Measurements from ENCODE around the gene OR8A1. TPM values are rescaled to one million over a fixed set of nuclear protein-coding genes. Genes with fewer than 3 reads are reported as not detected.

OR8A1 gene
- total RNA-seq, 1 donor = not detected

GRCh38 chr11:124543145-124543544 is 26.7 kb upstream of the OR8A1 start:
- DNase-seq (ENCODE audit: insufficient read length, low spot score, missing footprints) = no peak
- TF ChIP-seq, protein P1, sequence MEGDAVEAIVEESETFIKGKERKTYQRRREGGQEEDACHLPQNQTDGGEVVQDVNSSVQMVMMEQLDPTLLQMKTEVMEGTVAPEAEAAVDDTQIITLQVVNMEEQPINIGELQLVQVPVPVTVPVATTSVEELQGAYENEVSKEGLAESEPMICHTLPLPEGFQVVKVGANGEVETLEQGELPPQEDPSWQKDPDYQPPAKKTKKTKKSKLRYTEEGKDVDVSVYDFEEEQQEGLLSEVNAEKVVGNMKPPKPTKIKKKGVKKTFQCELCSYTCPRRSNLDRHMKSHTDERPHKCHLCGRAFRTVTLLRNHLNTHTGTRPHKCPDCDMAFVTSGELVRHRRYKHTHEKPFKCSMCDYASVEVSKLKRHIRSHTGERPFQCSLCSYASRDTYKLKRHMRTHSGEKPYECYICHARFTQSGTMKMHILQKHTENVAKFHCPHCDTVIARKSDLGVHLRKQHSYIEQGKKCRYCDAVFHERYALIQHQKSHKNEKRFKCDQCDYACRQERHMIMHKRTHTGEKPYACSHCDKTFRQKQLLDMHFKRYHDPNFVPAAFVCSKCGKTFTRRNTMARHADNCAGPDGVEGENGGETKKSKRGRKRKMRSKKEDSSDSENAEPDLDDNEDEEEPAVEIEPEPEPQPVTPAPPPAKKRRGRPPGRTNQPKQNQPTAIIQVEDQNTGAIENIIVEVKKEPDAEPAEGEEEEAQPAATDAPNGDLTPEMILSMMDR (IDR thresholded peaks at IDR 0.05; ENCODE audit: extremely low read depth, low read depth, low read length) = no peak
- Histone ChIP-seq H3K4me1 (ENCODE audit: insufficient read depth, low read length) (no peaks in the 10 kb centered on the region), H3K4me3 (ENCODE audit: insufficient read depth, low read length) (no peak overlapping the region), H3K4me2 (ENCODE audit: insufficient read depth, low read length) (no peak overlapping the region), H3K36me3 (ENCODE audit: insufficient read depth, low read length) (no peaks in the 10 kb centered on the region), H4K20me1 (ENCODE audit: insufficient read depth, low read length) (no peaks in the 10 kb centered on the region), H3K27ac (ENCODE audit: low read depth, low read length) (no peak overlapping the region), H3K79me2 (ENCODE audit: insufficient read depth, low read length) (no peaks in the 10 kb centered on the region), H3K27me3 (ENCODE audit: insufficient read depth, low read length) (no peaks in the 10 kb centered on the region), H3K9me3 (ENCODE audit: low read depth, low read length) (no peaks in the 10 kb centered on the region), H2AFZ (ENCODE audit: low read length) (no peak overlapping the region)

GRCh38 chr11:124543554-124543953 is 26.2 kb upstream of the OR8A1 start, which contains the start of gene OR8B12:
OR8B12 (minus strand) TSS chr11:124543654; CDS start chr11:124543654, 0 bp downstream.
- no peak for DNase-seq (ENCODE audit: insufficient read length, low spot score, missing footprints)
- H3K9me3 ChIP-seq (ENCODE audit: low read depth, low read length) = no peaks in the 10 kb centered on the region
- no peaks in the 10 kb centered on the region for H4K20me1 ChIP-seq (ENCODE audit: insufficient read depth, low read length)

DNA sequence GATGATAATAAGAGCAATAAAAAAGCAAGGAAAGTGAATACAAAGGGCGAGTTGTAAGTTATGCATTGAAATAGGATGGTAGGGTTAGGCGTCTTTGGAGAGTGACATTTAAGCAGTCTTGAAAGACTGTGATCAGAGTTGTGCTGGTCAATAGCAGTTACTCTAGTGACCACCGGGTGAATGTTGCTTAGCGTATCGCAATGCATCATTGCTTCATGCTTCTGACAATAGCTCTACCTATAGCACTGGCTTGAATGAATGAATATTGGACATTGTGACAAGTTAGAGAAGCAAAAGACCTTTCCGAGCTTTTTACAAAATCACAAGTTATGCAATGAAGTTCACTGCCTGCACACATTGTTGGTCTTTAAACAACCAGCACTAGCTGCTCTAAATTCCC is 18.6 kb upstream of the OR8A1 start:
- no peak overlapping the region for H3K27ac ChIP-seq (ENCODE audit: low read depth, low read length)
- no peaks in the 10 kb centered on the region for H3K27me3 ChIP-seq (ENCODE audit: insufficient read depth, low read length)
- H3K4me2 ChIP-seq (ENCODE audit: insufficient read depth, low read length) = no peak overlapping the region
- no peaks in the 10 kb centered on the region for H3K79me2 ChIP-seq (ENCODE audit: insufficient read depth, low read length)
- H2AFZ ChIP-seq (ENCODE audit: low read length) = no peak overlapping the region
- no peaks in the 10 kb centered on the region for H3K9me3 ChIP-seq (ENCODE audit: low read depth, low read length)
- no peak for DNase-seq (ENCODE audit: insufficient read length, low spot score, missing footprints)
- TF ChIP-seq, protein P1 (IDR thresholded peaks at IDR 0.05; ENCODE audit: extremely low read depth, low read depth, low read length) = no peak
- no peak overlapping the region for H3K4me3 ChIP-seq (ENCODE audit: insufficient read depth, low read length)
- H3K36me3 ChIP-seq (ENCODE audit: insufficient read depth, low read length) = no peaks in the 10 kb centered on the region
- H4K20me1 ChIP-seq (ENCODE audit: insufficient read depth, low read length) = no peaks in the 10 kb centered on the region
- no peaks in the 10 kb centered on the region for H3K4me1 ChIP-seq (ENCODE audit: insufficient read depth, low read length)

More at GRCh38 chr11:124543554-124543953, 26.2 kb upstream of the OR8A1 start, which contains the start of gene OR8B12:
- no peaks in the 10 kb centered on the region for H3K27me3 ChIP-seq (ENCODE audit: insufficient read depth, low read length)
- H3K36me3 ChIP-seq (ENCODE audit: insufficient read depth, low read length) = no peaks in the 10 kb centered on the region
- H3K79me2 ChIP-seq (ENCODE audit: insufficient read depth, low read length) = no peaks in the 10 kb centered on the region
- H2AFZ ChIP-seq (ENCODE audit: low read length) = no peak within 1 kb of the TSS
- TF ChIP-seq, protein P1 (IDR thresholded peaks at IDR 0.05; ENCODE audit: extremely low read depth, low read depth, low read length) = no peak
- H3K27ac ChIP-seq (ENCODE audit: low read depth, low read length) = no peak within 1 kb of the TSS
- H3K4me3 ChIP-seq (ENCODE audit: insufficient read depth, low read length) = no peak within 1 kb of the TSS
- no peak within 1 kb of the TSS for H3K4me2 ChIP-seq (ENCODE audit: insufficient read depth, low read length)
- no peaks in the 10 kb centered on the region for H3K4me1 ChIP-seq (ENCODE audit: insufficient read depth, low read length)

DNA sequence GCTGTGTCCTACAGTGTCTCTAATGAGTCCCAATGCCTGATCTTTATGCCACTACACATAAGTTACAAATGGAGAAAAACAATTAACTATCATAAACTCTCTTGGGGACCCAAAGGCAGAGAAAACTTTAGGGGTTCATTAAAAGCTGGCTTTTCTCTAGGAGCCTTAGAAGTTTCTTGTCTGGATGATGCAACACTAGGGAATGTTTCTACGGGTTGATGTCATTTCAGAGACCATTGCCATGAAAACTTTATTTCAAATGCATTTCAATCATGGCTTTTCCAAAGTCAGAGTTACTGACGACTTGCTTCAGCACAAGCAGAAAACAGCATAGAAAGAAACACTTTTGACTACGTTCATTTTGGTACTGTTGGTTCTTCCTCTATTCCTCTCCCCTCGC is 17.8 kb upstream of the OR8A1 start:
- no peak for DNase-seq (ENCODE audit: insufficient read length, low spot score, missing footprints)
- Histone ChIP-seq H3K4me3 (ENCODE audit: insufficient read depth, low read length) (no peak overlapping the region), H3K9me3 (ENCODE audit: low read depth, low read length) (no peaks in the 10 kb centered on the region), H3K79me2 (ENCODE audit: insufficient read depth, low read length) (no peaks in the 10 kb centered on the region), H3K27me3 (ENCODE audit: insufficient read depth, low read length) (no peaks in the 10 kb centered on the region), H3K4me2 (ENCODE audit: insufficient read depth, low read length) (no peak overlapping the region), H3K36me3 (ENCODE audit: insufficient read depth, low read length) (no peaks in the 10 kb centered on the region), H2AFZ (ENCODE audit: low read length) (no peak overlapping the region), H3K27ac (ENCODE audit: low read depth, low read length) (no peak overlapping the region), H3K4me1 (ENCODE audit: insufficient read depth, low read length) (no peaks in the 10 kb centered on the region), H4K20me1 (ENCODE audit: insufficient read depth, low read length) (no peaks in the 10 kb centered on the region)
- TF ChIP-seq, protein P1 (IDR thresholded peaks at IDR 0.05; ENCODE audit: extremely low read depth, low read depth, low read length) = no peak

Measured in osteoblast (primary cell).